DND-41 (cell line): ENCODE results near the gene MGST2.

Source experiments
- ATAC-seq: fragments of 200-7000 bp; cut with Tn5 transposase; 3 replicates; pipeline ENCODE4 v1.9.1; 2021; ENCODE audit warnings: low read depth; ENCODE audit not compliant: insufficient read depth
- DNase-seq: peaks from one replicate; pipeline ENCODE4 v3.0.0-alpha.2; 2020
- H2AFZ ChIP-seq: 2 replicates; pipeline ENCODE4 v1.6.0; 2012; ENCODE audit warnings: low read depth, low read length
- H3K27ac ChIP-seq: 2 replicates; pipeline ENCODE4 v1.5.1; 2012; ENCODE audit warnings: low read length, inconsistent platforms
- H3K27me3 ChIP-seq: fragments of 200-600 bp; sonication (generic); 2 replicates; pipeline ENCODE4 v1.6.0; 2012; ENCODE audit warnings: low read length, mild to moderate bottlenecking, inconsistent platforms; ENCODE audit not compliant: insufficient read depth, poor library complexity
- H3K36me3 ChIP-seq: 2 replicates; pipeline ENCODE4 v1.5.1; 2012; ENCODE audit warnings: low read length, inconsistent platforms; ENCODE audit not compliant: insufficient read depth
- H3K4me1 ChIP-seq: 2 replicates; pipeline ENCODE4 v1.5.1; 2012; ENCODE audit warnings: mild to moderate bottlenecking, low read length; ENCODE audit not compliant: insufficient read depth
- H3K4me2 ChIP-seq: 2 replicates; pipeline ENCODE4 v1.6.0; 2012; ENCODE audit warnings: mild to moderate bottlenecking, moderate library complexity, low read length, inconsistent platforms; ENCODE audit not compliant: insufficient read depth
- H3K4me3 ChIP-seq, 2 experiments: fragments of 200-600 bp in 1 of 2; shearing (Covaris generic) in 1 of 2; 2 replicates each; pipeline ENCODE4 v1.5.1; 2012 to 2016; ENCODE audit warnings: inconsistent platforms in 2 of 2, low read length in 2 of 2, mild to moderate bottlenecking in 2 of 2, low read depth in 1 of 2, moderate library complexity in 1 of 2
- H3K79me2 ChIP-seq: 2 replicates; pipeline ENCODE4 v1.6.0; 2012; ENCODE audit warnings: low read length, inconsistent platforms; ENCODE audit not compliant: insufficient read depth
- H3K9ac ChIP-seq: 2 replicates; pipeline ENCODE4 v1.6.0; 2012; ENCODE audit warnings: low read depth, mild to moderate bottlenecking, inconsistent platforms, low read length, moderate library complexity
- H3K9me3 ChIP-seq: 2 replicates; pipeline ENCODE4 v1.5.1; 2012; ENCODE audit warnings: low read length, moderate library complexity, mild to moderate bottlenecking, inconsistent platforms; ENCODE audit not compliant: insufficient read depth, severe bottlenecking
- H4K20me1 ChIP-seq: 2 replicates; pipeline ENCODE4 v1.6.0; 2012; ENCODE audit warnings: low read length; ENCODE audit not compliant: insufficient read depth
- EZH2 ChIP-seq: IDR thresholded peaks from 3 replicates; pipeline ENCODE4 v1.6.1; 2012; ENCODE audit warnings: borderline replicate concordance, low read depth, mild to moderate bottlenecking, moderate library complexity, low read length, inconsistent platforms; ENCODE audit not compliant: severe bottlenecking
- TF ChIP-seq, protein P1 (sequence below): IDR thresholded peaks from 2 replicates; pipeline ENCODE4 v1.5.1; 2012; ENCODE audit warnings: borderline replicate concordance, low read length, moderate library complexity, mild to moderate bottlenecking; ENCODE audit not compliant: poor library complexity, severe bottlenecking; ENCODE audit errors: extremely low read depth

The MGST2 gene

DNA sequence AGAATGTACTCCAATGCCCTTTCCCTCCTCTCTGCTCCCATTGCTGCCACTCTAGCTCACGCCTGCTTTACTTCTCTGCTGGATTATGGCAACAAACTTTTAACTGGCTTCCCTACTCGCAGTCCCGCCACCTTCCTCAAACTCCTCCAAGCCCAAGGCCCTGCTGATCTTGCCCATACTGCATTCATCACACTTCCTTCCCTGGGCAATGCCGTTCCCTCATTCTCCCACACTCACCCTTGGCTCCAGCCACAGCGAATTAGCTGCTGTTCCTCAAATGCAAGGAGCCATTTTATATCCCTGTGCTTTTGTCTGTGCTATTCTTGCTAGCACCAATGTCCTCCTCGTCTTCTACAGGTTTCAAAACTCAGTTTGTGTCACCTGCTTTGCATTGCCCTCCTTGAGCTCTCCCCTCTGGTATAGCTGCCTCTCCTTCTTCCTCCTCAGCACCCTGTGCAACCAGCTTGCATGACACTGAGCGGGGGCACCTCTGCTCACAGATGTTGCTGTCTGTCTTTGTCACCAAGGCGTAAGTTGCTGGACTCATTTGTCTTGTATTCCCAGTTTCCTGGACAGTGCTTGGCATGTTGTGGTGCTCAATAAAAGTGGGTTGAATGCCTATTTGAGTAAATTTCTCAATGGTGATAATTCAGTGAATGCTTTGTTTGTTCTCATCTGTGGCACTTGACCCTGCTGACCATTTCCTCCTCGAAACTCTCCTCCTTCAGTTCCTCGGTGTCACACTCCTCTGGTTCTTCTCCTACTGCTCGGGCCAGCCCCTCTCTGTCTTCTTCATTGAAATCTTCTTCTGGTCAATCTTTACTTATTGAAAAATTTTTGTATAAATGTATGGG lies 22.4 kb upstream of the MGST2 start:
- Histone ChIP-seq H2AFZ (0 out of 2 replicates have a peak overlapping the region, but pooled peaks have one; percentile 5), H4K20me1 (no peaks in the 10 kb centered on the region), H3K36me3 (no peaks in the 10 kb centered on the region), H3K27ac (no peak overlapping the region), H3K4me3 (no peak overlapping the region), H3K9me3 (peaks cover 3% of the 10 kb centered on the region), H3K4me2 (no peak overlapping the region), H3K79me2 (no peaks in the 10 kb centered on the region), H3K27me3 (no peaks in the 10 kb centered on the region), H3K4me1 (no peaks in the 10 kb centered on the region), H3K9ac (no peak overlapping the region)
- TF ChIP-seq, protein P1, sequence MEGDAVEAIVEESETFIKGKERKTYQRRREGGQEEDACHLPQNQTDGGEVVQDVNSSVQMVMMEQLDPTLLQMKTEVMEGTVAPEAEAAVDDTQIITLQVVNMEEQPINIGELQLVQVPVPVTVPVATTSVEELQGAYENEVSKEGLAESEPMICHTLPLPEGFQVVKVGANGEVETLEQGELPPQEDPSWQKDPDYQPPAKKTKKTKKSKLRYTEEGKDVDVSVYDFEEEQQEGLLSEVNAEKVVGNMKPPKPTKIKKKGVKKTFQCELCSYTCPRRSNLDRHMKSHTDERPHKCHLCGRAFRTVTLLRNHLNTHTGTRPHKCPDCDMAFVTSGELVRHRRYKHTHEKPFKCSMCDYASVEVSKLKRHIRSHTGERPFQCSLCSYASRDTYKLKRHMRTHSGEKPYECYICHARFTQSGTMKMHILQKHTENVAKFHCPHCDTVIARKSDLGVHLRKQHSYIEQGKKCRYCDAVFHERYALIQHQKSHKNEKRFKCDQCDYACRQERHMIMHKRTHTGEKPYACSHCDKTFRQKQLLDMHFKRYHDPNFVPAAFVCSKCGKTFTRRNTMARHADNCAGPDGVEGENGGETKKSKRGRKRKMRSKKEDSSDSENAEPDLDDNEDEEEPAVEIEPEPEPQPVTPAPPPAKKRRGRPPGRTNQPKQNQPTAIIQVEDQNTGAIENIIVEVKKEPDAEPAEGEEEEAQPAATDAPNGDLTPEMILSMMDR: no peak
- no peak for TF ChIP-seq EZH2
- ATAC-seq (no peak), DNase-seq (no peak)

DNA sequence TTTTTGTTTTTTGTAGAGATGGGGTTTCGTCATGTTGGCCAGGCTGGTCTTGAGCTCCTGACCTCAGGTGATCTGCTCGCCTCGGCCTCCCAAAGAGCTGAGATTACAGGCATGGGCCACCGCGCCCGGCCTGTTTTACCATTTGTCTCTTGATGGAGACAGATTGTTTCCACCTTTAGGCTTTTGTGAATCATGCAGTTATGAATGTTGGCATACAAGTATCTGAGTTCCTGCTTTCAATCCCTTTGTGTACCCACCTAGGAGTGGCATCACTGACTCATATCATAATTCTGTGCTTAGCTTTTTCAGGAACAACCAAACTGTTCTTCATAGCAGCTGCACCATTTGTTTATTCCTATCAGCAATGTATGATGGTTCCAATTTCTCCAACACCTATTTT lies 20.2 kb upstream of the MGST2 start:
- H3K27ac ChIP-seq: no peak overlapping the region
- H3K36me3 ChIP-seq: no peaks in the 10 kb centered on the region
- H2AFZ ChIP-seq: no peak overlapping the region
- no peaks in the 10 kb centered on the region for H3K9me3 ChIP-seq
- H3K9ac ChIP-seq: no peak overlapping the region
- no peaks in the 10 kb centered on the region for H3K27me3 ChIP-seq
- H3K79me2 ChIP-seq: no peaks in the 10 kb centered on the region
- TF ChIP-seq, protein P1: no peak
- no peak for TF ChIP-seq EZH2
- H3K4me2 ChIP-seq: no peak overlapping the region
- no peaks in the 10 kb centered on the region for H4K20me1 ChIP-seq
- H3K4me1 ChIP-seq: no peaks in the 10 kb centered on the region
- DNase-seq (no peak), ATAC-seq (no peak)
- no peak overlapping the region for H3K4me3 ChIP-seq

DNA sequence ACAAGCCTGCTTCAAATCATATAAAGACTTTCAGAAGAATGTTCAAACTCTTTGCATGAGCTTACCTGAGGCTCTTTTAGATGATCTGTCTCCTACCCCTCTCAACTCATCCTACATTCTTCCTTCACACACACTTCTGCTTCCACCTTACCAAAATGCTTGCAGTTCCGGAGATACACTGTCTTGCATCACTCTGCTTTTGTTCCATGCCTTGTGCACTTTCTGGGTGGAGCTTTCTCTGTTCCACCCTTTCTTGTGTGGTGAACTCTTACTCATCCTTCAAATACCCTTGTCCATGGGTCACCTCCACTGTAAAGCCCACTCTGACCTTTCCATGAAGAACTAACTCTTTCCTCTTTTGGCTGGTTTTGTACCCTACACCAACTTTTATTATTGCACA lies 18.4 kb upstream of the MGST2 start:
- DNase-seq (no peak), ATAC-seq (no peak)
- Histone ChIP-seq H4K20me1 (no peaks in the 10 kb centered on the region), H3K4me2 (no peak overlapping the region), H3K79me2 (no peaks in the 10 kb centered on the region), H3K9ac (no peak overlapping the region), H3K4me1 (peaks cover 8% of the 10 kb centered on the region), H3K36me3 (no peaks in the 10 kb centered on the region), H3K27ac (no peak overlapping the region), H2AFZ (no peak overlapping the region), H3K4me3 (no peak overlapping the region), H3K27me3 (no peaks in the 10 kb centered on the region), H3K9me3 (no peaks in the 10 kb centered on the region)
- no peak for TF ChIP-seq EZH2
- TF ChIP-seq, protein P1: no peak
